ENCODE measurements around the gene WDR91. TPM values are rescaled to one million over a fixed set of nuclear protein-coding genes. Genes with fewer than 3 reads are reported as not detected.

The WDR91 gene
- total and polyA plus RNA-seq, 2 donors, result 14.3 to 19.8 TPM

GRCh38 chr7:135188298-135188984 is 22.9 kb downstream of the WDR91 start:
- Histone ChIP-seq H3K9me3 (ENCODE audit: control insufficient read depth in 2 of 2, insufficient read depth in 1 of 2, low read length in 1 of 2) (peaks cover 0 to 2% of the 10 kb centered on the region in 2 donors), H3K36me3 (ENCODE audit: control insufficient read depth in 2 of 2, insufficient read depth in 2 of 2, low read length in 1 of 2) (peaks cover 62 to 64% of the 10 kb centered on the region in 2 donors), H3K27me3 (ENCODE audit: control insufficient read depth in 2 of 2, insufficient read depth in 1 of 2, low read length in 1 of 2) (no peaks in the 10 kb centered on the region), H3K27ac (ENCODE audit: low read depth in 1 of 2, low read length in 1 of 2) (no peak overlapping the region), H3K4me1 (ENCODE audit: control insufficient read depth in 2 of 2, insufficient read depth in 2 of 2, low read length in 2 of 2) (peaks cover 0 to 4% of the 10 kb centered on the region in 2 donors), H3K4me3 (ENCODE audit: low read length in 2 of 2) (no peak overlapping the region)
- WGBS, result 96% methylated on average over 12 of the region's 12 CpGs
- DNase-seq (ENCODE audit: low read depth in 6 of 9, low spot score in 9 of 9), result no peak

- no peak overlapping the region for H3K4me3 ChIP-seq (ENCODE audit: low read length in 2 of 2)
- H3K27me3 ChIP-seq (ENCODE audit: control insufficient read depth in 2 of 2, insufficient read depth in 1 of 2, low read length in 1 of 2), result no peaks in the 10 kb centered on the region
- 93% methylated on average over 12 of the region's 12 CpGs for WGBS
- no peak for DNase-seq (ENCODE audit: low read depth in 6 of 9, low spot score in 9 of 9)
- H3K4me1 ChIP-seq (ENCODE audit: control insufficient read depth in 2 of 2, insufficient read depth in 2 of 2, low read length in 2 of 2), result peaks cover 0 to 4% of the 10 kb centered on the region in 2 donors
- H3K9me3 ChIP-seq (ENCODE audit: control insufficient read depth in 2 of 2, insufficient read depth in 1 of 2, low read length in 1 of 2), result peaks cover 10 to 11% of the 10 kb centered on the region in 2 donors
- H3K36me3 ChIP-seq (ENCODE audit: control insufficient read depth in 2 of 2, insufficient read depth in 2 of 2, low read length in 1 of 2), result peaks cover 52 to 57% of the 10 kb centered on the region in 2 donors
- H3K27ac ChIP-seq (ENCODE audit: low read depth in 1 of 2, low read length in 1 of 2), result no peak overlapping the region
Observed at GRCh38 chr7:135186841-135187253, 24.5 kb downstream of the WDR91 start.

- Histone ChIP-seq H3K27me3 (ENCODE audit: control insufficient read depth in 2 of 2, insufficient read depth in 1 of 2, low read length in 1 of 2) (no peaks in the 10 kb centered on the region), H3K4me1 (ENCODE audit: control insufficient read depth in 2 of 2, insufficient read depth in 2 of 2, low read length in 2 of 2) (peaks cover 0 to 4% of the 10 kb centered on the region in 2 donors), H3K4me3 (ENCODE audit: low read length in 2 of 2) (no peak overlapping the region), H3K36me3 (ENCODE audit: control insufficient read depth in 2 of 2, insufficient read depth in 2 of 2, low read length in 1 of 2) (peaks cover 48 to 55% of the 10 kb centered on the region in 2 donors), H3K9me3 (ENCODE audit: control insufficient read depth in 2 of 2, insufficient read depth in 1 of 2, low read length in 1 of 2) (peaks cover 11 to 13% of the 10 kb centered on the region in 2 donors), H3K27ac (ENCODE audit: low read depth in 1 of 2, low read length in 1 of 2) (no peak overlapping the region)
- no peak for DNase-seq (ENCODE audit: low read depth in 6 of 9, low spot score in 9 of 9)
- WGBS, result 98% methylated on average over 3 of the region's 3 CpGs
Observed at GRCh38 chr7:135186261-135186540, 25.1 kb downstream of the WDR91 start.

GRCh38 chr7:135185471-135186260 is 25.7 kb downstream of the WDR91 start:
- Histone ChIP-seq H3K4me3 (ENCODE audit: low read length in 2 of 2) (no peak overlapping the region), H3K27ac (ENCODE audit: low read depth in 1 of 2, low read length in 1 of 2) (no peak overlapping the region), H3K36me3 (ENCODE audit: control insufficient read depth in 2 of 2, insufficient read depth in 2 of 2, low read length in 1 of 2) (peaks cover 48 to 55% of the 10 kb centered on the region in 2 donors), H3K9me3 (ENCODE audit: control insufficient read depth in 2 of 2, insufficient read depth in 1 of 2, low read length in 1 of 2) (peaks cover 13 to 15% of the 10 kb centered on the region in 2 donors), H3K27me3 (ENCODE audit: control insufficient read depth in 2 of 2, insufficient read depth in 1 of 2, low read length in 1 of 2) (no peaks in the 10 kb centered on the region), H3K4me1 (ENCODE audit: control insufficient read depth in 2 of 2, insufficient read depth in 2 of 2, low read length in 2 of 2) (peaks cover 0 to 4% of the 10 kb centered on the region in 2 donors)
- 82% methylated on average over 7 of the region's 7 CpGs for WGBS
- no peak for DNase-seq (ENCODE audit: low read depth in 6 of 9, low spot score in 9 of 9)

- H3K9me3 ChIP-seq (ENCODE audit: control insufficient read depth in 2 of 2, insufficient read depth in 1 of 2, low read length in 1 of 2), result peaks cover 13 to 17% of the 10 kb centered on the region in 2 donors
- H3K4me1 ChIP-seq (ENCODE audit: control insufficient read depth in 2 of 2, insufficient read depth in 2 of 2, low read length in 2 of 2), result peaks cover 0 to 3% of the 10 kb centered on the region in 2 donors
- no peak overlapping the region for H3K4me3 ChIP-seq (ENCODE audit: low read length in 2 of 2)
- WGBS, result 98% methylated on average over 5 of the region's 5 CpGs
- no peak for DNase-seq (ENCODE audit: low read depth in 6 of 9, low spot score in 9 of 9)
- H3K36me3 ChIP-seq (ENCODE audit: control insufficient read depth in 2 of 2, insufficient read depth in 2 of 2, low read length in 1 of 2), result peaks cover 42 to 52% of the 10 kb centered on the region in 2 donors
- H3K27ac ChIP-seq (ENCODE audit: low read depth in 1 of 2, low read length in 1 of 2), result no peak overlapping the region
- H3K27me3 ChIP-seq (ENCODE audit: control insufficient read depth in 2 of 2, insufficient read depth in 1 of 2, low read length in 1 of 2), result no peaks in the 10 kb centered on the region
Observed at GRCh38 chr7:135184254-135184841, 27.0 kb downstream of the WDR91 start.

- peaks cover 13 to 17% of the 10 kb centered on the region in 2 donors for H3K9me3 ChIP-seq (ENCODE audit: control insufficient read depth in 2 of 2, insufficient read depth in 1 of 2, low read length in 1 of 2)
- 98% methylated on average over 7 of the region's 7 CpGs for WGBS
- H3K4me1 ChIP-seq (ENCODE audit: control insufficient read depth in 2 of 2, insufficient read depth in 2 of 2, low read length in 2 of 2), result no peaks in the 10 kb centered on the region
- H3K27me3 ChIP-seq (ENCODE audit: control insufficient read depth in 2 of 2, insufficient read depth in 1 of 2, low read length in 1 of 2), result no peaks in the 10 kb centered on the region
- H3K4me3 ChIP-seq (ENCODE audit: low read length in 2 of 2), result no peak overlapping the region
- peaks cover 33 to 43% of the 10 kb centered on the region in 2 donors for H3K36me3 ChIP-seq (ENCODE audit: control insufficient read depth in 2 of 2, insufficient read depth in 2 of 2, low read length in 1 of 2)
- no peak for DNase-seq (ENCODE audit: low read depth in 6 of 9, low spot score in 9 of 9)
- H3K27ac ChIP-seq (ENCODE audit: low read depth in 1 of 2, low read length in 1 of 2), result no peak overlapping the region
Observed at GRCh38 chr7:135183478-135183877, 27.8 kb downstream of the WDR91 start.

GRCh38 chr7:135181929-135182678 is 29.2 kb downstream of the WDR91 start:
- DNase-seq (ENCODE audit: low read depth in 6 of 9, low spot score in 9 of 9), result no peak
- H3K9me3 ChIP-seq (ENCODE audit: control insufficient read depth in 2 of 2, insufficient read depth in 1 of 2, low read length in 1 of 2), result peaks cover 13 to 17% of the 10 kb centered on the region in 2 donors

GRCh38 chr7:135181261-135181928 is 29.9 kb downstream of the WDR91 start:
- no peak for DNase-seq (ENCODE audit: low read depth in 6 of 9, low spot score in 9 of 9)
- H3K4me1 ChIP-seq (ENCODE audit: control insufficient read depth in 2 of 2, insufficient read depth in 2 of 2, low read length in 2 of 2), result no peaks in the 10 kb centered on the region
- peaks cover 13 to 22% of the 10 kb centered on the region in 2 donors for H3K36me3 ChIP-seq (ENCODE audit: control insufficient read depth in 2 of 2, insufficient read depth in 2 of 2, low read length in 1 of 2)
- 96% methylated on average over 3 of the region's 3 CpGs for WGBS
- no peak overlapping the region for H3K4me3 ChIP-seq (ENCODE audit: low read length in 2 of 2)
- H3K27me3 ChIP-seq (ENCODE audit: control insufficient read depth in 2 of 2, insufficient read depth in 1 of 2, low read length in 1 of 2), result no peaks in the 10 kb centered on the region
- H3K9me3 ChIP-seq (ENCODE audit: control insufficient read depth in 2 of 2, insufficient read depth in 1 of 2, low read length in 1 of 2), result peaks cover 13 to 17% of the 10 kb centered on the region in 2 donors
- H3K27ac ChIP-seq (ENCODE audit: low read depth in 1 of 2, low read length in 1 of 2), result no peak overlapping the region

More at GRCh38 chr7:135181929-135182678, 29.2 kb downstream of the WDR91 start:
- Histone ChIP-seq H3K27me3 (ENCODE audit: control insufficient read depth in 2 of 2, insufficient read depth in 1 of 2, low read length in 1 of 2) (no peaks in the 10 kb centered on the region), H3K4me1 (ENCODE audit: control insufficient read depth in 2 of 2, insufficient read depth in 2 of 2, low read length in 2 of 2) (no peaks in the 10 kb centered on the region), H3K4me3 (ENCODE audit: low read length in 2 of 2) (no peak overlapping the region), H3K36me3 (ENCODE audit: control insufficient read depth in 2 of 2, insufficient read depth in 2 of 2, low read length in 1 of 2) (peaks cover 19 to 29% of the 10 kb centered on the region in 2 donors), H3K27ac (ENCODE audit: low read depth in 1 of 2, low read length in 1 of 2) (no peak overlapping the region)
- 98% methylated on average over 31 of the region's 31 CpGs for WGBS
